ENCODE measurements around the gene LRRC32.

DNA sequence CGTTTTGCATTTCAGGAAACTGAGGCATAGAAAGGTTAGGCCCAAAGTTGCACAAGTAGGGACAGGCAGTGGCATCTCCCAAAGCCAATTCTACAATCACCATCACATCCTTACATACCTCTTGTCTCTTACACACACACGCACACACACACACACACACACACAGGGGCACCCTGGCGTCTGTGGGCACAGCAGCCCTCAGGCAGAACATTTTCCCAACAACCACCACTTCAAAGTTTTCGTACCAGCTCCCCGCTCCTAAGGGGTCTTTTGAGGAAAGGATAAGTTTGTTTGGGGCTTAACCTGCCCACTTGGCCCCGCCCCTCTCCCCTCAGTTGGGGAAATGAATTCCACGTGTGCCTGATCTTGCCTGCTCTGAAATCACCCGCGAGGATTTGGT is 14.7 kb upstream of the LRRC32 start:
- TF ChIP-seq, protein P1, sequence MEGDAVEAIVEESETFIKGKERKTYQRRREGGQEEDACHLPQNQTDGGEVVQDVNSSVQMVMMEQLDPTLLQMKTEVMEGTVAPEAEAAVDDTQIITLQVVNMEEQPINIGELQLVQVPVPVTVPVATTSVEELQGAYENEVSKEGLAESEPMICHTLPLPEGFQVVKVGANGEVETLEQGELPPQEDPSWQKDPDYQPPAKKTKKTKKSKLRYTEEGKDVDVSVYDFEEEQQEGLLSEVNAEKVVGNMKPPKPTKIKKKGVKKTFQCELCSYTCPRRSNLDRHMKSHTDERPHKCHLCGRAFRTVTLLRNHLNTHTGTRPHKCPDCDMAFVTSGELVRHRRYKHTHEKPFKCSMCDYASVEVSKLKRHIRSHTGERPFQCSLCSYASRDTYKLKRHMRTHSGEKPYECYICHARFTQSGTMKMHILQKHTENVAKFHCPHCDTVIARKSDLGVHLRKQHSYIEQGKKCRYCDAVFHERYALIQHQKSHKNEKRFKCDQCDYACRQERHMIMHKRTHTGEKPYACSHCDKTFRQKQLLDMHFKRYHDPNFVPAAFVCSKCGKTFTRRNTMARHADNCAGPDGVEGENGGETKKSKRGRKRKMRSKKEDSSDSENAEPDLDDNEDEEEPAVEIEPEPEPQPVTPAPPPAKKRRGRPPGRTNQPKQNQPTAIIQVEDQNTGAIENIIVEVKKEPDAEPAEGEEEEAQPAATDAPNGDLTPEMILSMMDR (conservative IDR thresholded peaks at IDR 0.05; ENCODE audit: low read depth in 2 of 2), result no peak
- TF ChIP-seq EZH2 (IDR thresholded peaks at IDR 0.05; ENCODE audit: low read depth, unreplicated experiment) (no peak), JUNB (IDR thresholded peaks at IDR 0.05; ENCODE audit: unreplicated experiment) (no peak), POLR2AphosphoS5 (IDR thresholded peaks at IDR 0.05; ENCODE audit: low read depth) (no peak), EZH2phosphoT487 (IDR thresholded peaks at IDR 0.05; ENCODE audit: unreplicated experiment) (no peak), ZNF331 (CRISPR knock-in tag; IDR thresholded peaks at IDR 0.05; ENCODE audit: low read depth) (no peak), ZNF114 (CRISPR knock-in tag; IDR thresholded peaks at IDR 0.05) (no peak)
- TF ChIP-seq, protein P2, sequence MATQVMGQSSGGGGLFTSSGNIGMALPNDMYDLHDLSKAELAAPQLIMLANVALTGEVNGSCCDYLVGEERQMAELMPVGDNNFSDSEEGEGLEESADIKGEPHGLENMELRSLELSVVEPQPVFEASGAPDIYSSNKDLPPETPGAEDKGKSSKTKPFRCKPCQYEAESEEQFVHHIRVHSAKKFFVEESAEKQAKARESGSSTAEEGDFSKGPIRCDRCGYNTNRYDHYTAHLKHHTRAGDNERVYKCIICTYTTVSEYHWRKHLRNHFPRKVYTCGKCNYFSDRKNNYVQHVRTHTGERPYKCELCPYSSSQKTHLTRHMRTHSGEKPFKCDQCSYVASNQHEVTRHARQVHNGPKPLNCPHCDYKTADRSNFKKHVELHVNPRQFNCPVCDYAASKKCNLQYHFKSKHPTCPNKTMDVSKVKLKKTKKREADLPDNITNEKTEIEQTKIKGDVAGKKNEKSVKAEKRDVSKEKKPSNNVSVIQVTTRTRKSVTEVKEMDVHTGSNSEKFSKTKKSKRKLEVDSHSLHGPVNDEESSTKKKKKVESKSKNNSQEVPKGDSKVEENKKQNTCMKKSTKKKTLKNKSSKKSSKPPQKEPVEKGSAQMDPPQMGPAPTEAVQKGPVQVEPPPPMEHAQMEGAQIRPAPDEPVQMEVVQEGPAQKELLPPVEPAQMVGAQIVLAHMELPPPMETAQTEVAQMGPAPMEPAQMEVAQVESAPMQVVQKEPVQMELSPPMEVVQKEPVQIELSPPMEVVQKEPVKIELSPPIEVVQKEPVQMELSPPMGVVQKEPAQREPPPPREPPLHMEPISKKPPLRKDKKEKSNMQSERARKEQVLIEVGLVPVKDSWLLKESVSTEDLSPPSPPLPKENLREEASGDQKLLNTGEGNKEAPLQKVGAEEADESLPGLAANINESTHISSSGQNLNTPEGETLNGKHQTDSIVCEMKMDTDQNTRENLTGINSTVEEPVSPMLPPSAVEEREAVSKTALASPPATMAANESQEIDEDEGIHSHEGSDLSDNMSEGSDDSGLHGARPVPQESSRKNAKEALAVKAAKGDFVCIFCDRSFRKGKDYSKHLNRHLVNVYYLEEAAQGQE (IDR thresholded peaks at IDR 0.05; ENCODE audit: unreplicated experiment), result no peak
